GM21360 (cell line): Measurements from ENCODE around the gene TTC38.
"Not testable (repeated sequence)": the region's sequence is repeated elsewhere in the genome, so short reads cannot be mapped to it uniquely, and the experiment has no call there.

Source experiments
- ATAC-seq: cut with Tn5 transposase; IDR thresholded peaks from one replicate; pipeline ENCODE4 v1.9.1; 2021; ENCODE audit warnings: mild to moderate bottlenecking, moderate library complexity; ENCODE audit not compliant: unreplicated experiment

The TTC38 gene

DNA sequence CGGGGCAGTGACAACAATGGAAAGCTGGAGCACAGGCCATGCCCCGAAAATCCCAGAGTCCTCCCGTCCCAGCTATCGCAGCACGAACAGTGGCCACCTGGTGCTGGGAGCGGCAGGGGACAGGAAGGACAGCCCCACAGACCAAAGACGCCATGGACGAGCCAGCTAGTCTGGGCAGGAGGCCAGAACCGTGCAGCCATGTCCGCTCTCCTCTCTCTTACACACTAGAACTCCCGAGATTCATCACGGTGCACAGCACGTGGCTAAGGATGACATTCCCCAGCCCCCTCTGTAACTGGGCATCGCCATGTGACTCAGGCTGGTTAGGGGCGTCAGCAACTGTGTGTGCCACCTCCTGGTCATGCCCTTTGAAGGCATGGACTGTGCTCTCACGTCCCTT lies 22.3 kb upstream of the TTC38 start:
- ATAC-seq = no peak

DNA sequence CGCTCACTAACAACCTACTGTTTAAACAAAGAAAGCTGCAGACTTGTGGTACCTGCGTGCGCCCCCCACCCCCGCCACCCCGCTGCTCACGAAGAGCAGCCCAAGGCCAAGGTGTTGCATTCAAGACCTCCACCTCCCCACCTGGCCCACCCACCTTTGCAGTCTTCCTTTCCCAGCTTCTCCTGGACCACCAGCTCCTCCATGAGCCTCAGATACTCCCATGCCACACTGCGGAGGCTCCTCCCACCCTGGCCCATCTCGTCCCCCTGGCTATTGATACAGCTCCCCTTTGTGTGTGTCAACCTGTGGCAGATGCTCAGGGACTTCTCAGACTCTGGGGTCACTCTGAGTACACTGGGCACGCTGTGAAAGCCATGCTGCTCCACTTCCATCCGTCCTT lies 21.6 kb upstream of the TTC38 start:
- ATAC-seq = no peak

DNA sequence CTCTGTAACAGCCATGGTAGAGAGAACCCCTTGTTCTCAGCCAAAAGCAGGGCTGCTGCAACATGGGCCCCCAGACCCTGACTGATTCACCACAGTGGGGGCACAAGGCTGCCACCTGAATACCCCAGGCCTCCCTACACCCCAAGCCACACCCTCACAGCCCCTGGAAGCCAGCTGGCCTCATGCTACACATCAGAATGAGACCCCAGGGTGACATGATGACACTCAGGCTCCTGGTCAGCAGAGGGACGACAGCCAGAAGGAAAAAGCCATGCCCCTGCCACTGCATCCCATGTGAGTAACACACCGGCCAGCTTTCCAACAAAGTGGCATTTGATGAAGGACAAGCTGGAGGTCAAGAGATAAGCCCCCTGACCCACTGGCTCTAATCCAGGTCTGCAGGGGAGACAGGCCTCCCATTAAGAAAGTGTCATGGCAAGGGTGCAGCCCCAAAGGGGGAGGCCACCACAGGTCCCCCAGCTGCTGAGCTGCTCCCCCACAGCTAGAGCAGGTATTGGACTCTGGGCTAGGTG lies 20.3 kb upstream of the TTC38 start:
- no peak for ATAC-seq

DNA sequence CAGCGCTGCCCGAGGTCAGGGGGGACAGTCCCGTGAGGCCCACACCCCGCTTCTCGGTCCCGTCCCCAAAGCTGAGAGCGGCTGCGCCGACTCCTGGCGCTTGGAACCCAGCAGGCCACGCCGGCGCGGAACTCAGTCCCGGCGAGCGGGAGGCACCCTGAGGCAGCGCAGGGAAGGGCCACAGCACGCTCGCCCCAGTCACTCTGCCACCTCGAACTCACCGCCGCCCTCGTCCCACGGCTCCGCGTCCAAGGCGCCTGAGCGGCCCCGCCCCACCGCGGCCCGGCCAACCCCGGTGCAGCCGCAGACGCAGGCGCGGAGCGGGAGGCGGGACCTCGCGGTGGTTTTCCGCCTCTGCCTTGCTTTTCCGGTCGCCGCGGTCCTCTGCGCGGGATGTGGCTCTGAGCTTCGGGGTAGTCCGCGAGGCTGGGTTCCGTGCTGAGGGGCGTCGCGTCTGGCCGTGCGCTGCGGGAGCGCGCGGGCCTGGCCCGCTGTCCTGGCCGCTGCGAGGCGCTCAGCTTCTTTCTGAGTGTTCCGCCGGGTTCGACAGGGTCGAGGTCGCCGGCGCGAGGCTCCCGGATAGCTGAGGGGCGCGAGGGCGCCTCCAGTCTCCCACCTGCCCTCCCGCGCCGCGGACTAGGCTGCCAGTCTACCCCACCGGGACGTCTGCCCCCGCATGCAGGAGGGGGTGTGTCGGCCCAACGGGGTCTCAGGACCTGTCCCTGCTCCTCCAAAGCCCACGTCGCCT lies 17.6 kb upstream of the TTC38 start, which contains the start of gene CDPF1:
Gene CDPF1 (minus strand): TSS at position 259 of the 748 bp plus-strand sequence. CDS start 2,009 bp downstream, outside the sequence.
- peak; percentile 76 for ATAC-seq

DNA sequence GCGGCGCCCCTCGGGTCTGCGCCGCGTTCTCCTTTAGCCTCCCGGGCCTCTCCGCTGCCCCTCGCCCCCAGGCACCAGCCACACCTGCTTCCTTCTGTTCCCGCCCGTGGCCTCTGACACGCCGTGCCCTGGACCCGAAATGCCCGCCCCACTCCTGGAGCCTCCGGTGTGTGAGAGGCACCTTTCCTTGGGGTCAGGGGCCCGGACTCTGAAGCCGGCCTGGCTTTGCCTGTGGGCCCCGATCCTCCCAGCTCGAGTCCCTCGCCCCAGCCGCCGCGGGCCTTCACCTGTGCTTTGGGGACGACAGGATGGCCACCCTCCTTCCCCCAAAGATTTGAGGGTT lies 17.1 kb upstream of the TTC38 start:
- no peak for ATAC-seq

DNA sequence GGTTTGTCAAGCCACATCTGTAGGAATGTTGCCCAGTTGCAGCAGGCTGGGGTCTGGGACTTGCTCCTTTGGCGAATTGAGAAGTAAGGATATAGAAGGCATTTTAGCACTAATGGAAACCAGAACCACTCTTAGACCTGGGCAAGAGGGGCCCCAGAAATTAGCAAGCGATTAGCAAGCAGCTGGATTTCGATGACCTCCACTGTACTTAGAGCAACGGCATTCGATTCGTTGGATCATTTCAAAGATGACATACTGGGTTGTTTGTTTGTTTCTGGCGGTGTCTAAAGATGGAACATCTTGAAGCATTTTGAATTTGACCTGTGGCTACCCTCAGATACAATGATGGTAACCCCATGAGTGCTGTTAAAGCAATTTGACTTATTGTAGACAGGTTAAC lies 16.5 kb upstream of the TTC38 start:
- ATAC-seq = no peak

DNA sequence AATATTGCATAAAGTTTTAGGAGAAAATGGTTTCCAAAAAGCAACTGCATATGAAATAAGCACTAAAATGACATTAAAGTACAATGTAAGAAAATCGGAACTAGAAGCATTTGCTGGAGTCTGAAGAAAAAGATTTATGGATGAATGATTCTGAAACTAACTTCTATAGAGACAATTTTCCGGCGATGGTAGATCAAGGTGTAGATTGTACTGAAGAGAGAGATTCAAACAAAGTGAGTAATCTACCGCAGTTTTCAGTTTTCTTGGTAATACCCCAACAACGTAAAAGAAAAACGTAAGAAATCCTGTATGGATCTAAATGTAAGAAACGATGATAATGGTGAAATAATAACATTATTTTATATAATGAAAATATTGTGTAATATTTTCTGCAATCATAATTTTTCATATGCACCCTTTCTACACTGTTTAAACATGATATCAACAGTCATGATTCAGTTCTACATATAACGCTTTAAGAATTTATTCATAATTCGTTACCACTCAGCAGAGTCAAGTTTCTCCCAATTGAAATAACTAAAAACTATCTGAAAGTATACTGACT lies 15.9 kb upstream of the TTC38 start:
- no peak for ATAC-seq

DNA sequence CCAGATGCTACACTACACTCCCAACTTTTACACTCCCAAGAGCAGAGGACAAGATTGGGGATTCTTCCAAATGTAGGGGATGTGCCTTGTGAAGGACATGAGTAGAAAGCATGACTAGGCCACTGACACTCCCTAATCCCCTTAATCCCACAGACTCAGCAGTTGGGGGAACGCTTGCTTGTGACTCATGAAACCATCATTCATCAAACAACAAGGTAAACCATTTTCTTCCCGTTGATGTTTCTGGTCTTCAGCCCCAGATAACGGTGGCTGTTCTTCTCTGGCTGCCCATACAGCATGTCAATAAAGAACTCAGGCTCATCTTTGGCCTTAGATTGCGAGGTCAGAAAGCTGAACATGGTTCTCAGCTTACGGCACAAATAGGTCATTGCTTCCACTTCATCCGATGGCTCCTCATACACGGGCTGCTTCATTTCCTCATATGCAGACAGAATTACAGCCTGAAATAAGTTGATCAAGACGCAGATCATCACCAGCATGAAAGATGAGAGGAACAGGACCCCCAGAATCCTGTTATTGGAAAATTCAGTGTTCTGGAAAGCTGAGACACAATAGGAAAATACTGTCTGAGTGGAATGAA lies 11.3 kb upstream of the TTC38 start:
- no peak for ATAC-seq

DNA sequence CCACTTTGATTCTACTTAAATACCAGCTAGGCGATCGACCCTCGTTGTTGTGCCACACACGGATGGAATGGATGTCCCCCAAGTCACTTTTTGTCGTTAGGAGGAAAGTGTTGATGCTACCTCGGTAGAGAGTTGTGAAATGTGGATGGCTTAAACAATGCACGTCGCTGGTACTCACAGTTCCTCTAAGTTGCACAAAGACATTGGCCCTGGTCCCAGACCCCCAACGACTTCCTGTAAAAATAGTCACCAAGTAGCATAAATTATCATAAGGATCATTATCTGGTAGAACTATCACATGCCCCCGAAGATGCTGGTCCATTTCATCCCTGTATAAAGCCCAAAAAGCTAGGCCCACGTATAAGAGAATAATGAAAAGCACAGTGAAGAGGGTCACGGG lies 8.4 kb upstream of the TTC38 start:
- ATAC-seq = no peak

DNA sequence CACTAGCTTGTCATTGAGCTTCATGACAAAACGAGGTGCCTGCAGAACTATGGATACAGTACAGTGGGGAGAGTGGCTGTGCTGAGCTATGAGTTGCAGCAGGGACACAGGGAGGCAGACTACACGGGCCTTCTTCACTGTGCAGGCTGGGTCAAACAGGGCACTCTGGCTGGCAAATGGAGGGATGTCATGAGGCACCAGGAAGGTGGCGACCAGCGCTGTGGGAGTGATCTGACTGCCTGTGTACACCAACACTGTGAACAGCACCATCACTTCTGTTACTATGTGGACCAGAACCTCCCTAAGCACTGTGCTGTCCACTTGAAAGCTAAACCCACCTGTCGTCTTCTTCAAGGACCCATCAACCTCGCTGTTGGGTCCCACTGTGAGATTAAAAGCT lies 7.8 kb upstream of the TTC38 start:
- no peak for ATAC-seq

DNA sequence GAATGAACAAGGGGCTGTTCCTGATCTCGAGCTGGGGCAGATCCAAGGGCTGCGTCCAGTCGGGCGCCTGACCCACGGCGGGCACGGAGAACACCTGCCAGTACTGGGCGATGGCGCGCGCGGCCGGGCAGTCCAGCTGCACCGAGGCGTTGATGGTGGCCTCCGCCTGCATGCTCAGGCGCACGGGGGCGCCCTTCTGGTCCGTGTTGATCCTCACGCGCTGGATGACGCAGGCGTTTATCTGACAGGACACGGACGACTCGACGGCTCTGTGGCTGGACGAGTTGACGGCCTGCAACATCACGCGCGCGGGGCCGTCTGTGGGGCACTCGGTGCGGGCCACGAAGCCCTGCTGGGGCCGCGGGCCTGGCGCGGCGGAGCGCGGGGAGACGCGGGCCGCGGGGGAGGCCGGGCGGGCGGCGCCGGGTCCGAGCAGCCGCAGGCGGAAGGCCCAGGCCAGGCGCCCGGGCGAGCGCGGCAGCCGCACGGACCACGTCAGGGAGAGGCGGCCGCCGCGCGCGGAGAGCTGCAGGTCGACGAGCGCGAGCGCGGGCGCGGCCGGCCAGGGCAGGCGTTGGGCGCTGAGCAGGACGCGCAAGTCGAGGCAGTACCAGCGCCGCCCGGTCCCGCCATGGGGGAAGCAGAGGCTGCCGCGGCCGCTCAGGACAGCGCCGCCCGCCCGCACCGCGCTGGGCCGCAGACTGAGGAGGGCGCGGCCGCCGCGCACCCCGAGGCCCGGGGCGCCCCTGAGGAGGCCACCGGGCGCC lies 5.2 kb upstream of the TTC38 start:
- no peak for ATAC-seq

DNA sequence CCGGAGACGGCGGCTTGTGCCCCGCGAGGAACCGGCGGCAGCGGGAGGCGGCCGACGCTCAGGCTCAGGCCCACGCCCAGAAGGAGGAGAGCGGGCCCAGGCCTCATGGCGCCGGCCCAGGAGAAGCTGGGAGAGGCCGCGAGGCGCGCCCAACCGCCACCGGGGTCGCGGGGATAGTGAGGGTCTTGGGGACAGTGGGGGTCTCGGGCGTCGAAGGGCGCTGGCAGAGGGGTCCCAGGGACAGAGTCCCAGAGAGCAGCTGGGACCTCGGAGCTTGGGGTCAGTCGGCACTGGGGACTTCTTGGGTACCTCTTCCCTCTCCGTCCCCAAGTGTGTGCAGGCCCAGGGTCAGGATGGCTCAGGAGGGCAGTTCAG lies 4.6 kb upstream of the TTC38 start, which contains the start of gene PKDREJ:
Gene PKDREJ (minus strand): TSS at position 128 of the 375 bp plus-strand sequence. CDS start 21 bp downstream, at position 107.
- no peak for ATAC-seq

DNA sequence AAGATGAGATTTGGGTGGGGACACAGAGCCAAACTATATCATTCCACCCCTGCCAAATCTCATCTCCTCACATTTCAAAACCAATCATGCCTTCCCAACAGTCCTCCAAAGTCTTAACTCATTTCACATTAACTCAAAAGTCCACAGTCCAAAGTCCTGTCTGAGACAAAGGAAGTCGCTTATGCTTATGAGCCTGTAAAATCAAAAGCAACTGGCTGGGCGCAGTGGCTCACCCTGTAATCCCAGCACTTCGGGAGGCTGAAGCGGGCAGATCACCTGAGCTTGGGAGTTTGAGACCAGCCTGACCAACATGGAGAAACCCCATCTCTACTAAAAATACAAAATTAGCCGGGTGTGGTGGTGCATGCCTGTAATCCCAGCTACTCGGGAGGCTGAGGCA lies 3.3 kb upstream of the TTC38 start:
- ATAC-seq = not testable (repeated sequence)

DNA sequence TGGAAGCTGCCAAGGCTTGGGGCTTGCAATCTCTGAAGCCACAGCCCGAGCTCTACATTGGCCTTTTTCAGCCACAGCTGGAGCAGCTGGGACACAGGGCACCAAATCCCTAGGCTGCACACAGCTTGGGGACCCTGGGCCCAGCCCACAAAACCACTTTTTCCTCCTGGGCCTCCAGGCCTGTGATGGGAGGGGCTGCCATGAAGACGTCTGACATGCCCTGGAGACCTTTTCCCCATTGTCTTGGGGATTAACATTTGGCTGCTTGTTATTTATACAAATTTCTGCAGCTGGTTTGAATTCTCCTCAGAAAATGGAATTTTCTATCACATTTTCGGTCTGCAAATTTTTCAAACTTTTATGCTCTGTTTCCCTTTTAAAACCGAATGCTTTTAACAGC lies 2.2 kb upstream of the TTC38 start:
- not testable (repeated sequence) for ATAC-seq

DNA sequence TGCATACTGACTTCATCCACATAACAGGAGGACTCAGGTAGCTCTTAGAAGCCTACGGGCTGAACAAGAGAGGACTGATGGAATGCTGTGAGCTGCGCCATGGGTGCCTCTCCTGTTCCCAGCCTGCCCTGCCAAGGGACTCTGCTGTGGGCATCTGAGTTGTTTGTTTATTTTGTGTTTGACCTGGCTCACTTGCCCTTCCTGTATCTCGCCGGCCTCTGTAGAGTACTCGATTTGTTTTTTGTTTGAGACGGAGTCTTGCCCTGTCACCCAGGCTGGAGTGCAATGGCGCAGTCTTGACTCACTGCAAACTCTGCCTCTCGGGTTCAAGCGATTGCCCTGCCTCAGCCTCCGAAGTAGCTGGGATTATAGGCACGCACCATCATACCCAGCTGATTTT lies 1.8 kb downstream of the TTC38 start:
- no peak for ATAC-seq

DNA sequence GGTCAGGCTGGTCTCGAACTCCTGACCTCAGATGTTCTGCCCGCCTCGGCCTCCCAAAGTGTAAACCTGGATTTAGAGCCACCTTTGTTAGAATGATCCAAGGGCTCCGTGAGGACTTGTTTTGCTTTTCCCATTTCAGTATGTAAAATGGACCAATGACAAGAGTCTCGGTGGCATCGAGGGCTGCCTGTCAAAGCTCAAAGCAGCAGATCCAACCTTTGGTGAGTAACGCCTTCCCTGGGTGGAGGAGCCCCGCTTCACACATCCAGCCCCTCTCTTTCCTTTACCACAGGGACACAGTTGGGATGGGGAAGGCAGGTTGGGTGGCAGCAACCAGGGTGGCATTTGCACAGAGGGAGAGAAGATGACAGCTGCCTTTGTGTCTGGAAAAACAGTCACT lies 4.4 kb downstream of the TTC38 start:
- ATAC-seq = no peak

DNA sequence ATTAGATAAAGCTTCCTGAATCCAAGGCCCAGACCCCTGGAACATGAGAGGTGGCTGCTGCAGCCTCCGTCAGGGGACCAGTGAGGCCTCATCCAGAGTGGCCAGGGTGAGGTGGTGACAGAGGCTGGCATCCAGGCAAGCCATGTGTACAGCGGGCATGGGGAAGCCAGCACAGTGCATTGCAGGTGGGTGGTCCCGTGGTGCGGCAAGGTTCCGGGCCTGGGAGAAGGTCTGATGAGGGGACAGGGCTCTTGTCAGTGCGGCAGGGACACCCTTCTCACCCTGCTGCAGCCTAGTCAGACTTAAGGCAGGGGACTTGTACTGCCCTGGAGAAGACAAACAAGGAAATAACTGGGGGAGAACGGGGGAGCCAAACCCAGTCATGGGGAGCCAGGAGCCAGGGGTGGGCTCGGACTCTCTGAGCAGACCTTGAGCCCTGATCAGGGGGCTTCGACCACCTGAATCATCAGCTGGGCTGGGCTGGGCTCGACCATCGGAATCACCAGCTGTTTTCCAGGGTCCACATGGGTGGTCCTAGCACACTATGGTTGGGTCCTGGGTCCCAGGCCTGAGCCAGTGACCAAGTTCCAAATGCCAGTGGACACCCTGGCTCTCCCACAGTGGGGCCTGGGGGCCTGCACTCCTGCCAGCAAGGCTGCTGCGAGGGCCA lies 5.1 kb downstream of the TTC38 start:
- ATAC-seq = no peak

DNA sequence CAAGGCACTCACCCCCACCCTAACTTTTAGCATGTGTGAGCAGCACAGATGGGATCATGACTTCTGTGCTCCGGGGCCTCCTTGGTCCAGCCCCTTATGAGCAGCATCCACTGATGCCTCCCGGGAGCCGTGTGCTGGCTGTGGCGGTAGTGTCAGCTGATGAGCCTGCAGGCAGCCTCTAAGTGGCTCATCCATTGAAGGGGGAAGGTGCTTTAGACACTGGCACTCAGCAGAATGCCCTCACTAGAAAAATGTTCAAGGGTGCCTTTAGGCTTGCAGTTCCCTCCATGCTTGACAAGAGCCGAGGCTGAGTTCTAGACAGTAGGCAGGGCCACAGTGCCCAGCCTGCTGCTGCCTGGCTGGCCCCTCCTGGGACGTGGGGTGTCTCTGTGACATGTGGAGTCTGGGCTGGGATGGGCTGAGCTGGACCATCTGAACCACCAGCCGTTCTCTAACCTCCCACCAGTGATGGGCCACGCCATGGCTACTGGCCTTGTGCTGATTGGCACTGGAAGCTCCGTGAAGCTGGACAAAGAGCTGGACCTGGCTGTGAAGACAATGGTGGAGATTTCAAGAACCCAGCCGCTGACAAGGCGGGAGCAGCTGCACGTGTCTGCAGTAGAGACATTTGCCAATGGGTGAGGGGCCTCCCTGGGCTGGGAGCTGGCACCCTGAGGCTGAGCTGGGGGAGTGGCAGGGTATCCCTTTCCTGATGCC lies 5.8 kb downstream of the TTC38 start:
- no peak for ATAC-seq

DNA sequence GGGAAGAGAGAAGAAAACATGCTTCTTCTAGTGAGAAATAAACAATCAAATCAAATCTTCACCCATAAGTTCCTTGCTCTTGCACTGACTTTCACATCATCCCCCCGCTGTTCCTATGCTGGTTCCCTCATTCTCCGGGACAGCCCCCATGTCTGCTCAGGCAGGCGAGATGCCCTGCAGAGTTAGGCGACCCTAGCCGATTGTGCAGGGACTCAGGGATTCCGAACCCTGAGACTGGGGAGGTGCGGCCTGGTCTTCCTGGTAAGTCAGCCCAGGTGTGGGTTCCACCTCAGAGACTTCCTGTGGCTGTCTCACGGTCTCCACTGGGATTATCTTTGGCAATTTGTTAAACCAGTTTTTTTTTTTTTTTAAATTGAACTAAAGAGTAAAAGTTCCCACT lies 6.6 kb downstream of the TTC38 start:
- no peak for ATAC-seq

DNA sequence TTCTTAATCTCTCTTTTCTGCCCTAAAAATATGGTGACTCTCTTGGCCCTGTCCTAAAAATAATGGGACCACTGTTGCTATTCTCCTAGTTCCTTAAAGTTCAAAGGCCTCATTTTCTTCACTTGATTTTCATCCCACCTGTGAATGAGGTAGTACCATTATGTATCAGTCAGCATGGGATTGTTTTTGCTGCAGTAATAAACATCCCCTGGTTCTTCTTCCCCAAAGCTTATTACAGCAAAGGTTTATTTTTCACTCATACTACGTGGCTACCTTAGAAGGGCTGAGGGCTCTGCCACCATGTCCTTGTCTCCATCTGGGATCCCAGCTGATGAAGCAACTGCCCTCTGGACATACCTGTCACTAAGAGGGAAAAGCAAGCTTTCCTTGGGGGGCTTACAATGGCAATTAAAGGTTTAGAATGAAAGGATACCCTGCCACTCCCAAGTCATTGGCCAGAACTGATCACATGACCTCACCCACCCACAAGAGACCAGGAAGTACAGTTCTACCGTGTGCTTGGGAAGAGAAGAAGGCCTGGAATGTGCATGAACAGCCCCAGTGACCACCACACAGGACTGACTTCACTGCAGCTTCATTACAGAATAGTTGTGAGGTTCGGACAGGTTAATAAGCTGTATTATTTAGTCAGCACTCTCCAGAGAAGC lies 7.8 kb downstream of the TTC38 start:
- no peak for ATAC-seq
